Stomach (tissue), 9 donors: ENCODE results near the gene RAVER2. TPM values are rescaled to one million over a fixed set of nuclear protein-coding genes. Genes with fewer than 3 reads are reported as not detected.
"Not testable (repeated sequence)": the region's sequence is repeated elsewhere in the genome, so short reads cannot be mapped to it uniquely, and the experiment has no call there.

ENCODE experiments used
- DNase-seq, 2 donors: peaks; one replicate each; pipeline versions ENCODE4 v3.0.0 to v3.0.0-alpha.2; 2013 to 2019
- H3K27ac ChIP-seq, 5 donors: fragments of 200-600 bp in 4 of 5; sonication (generic) in 4 of 5; one replicate each; pipeline ENCODE4 v1.5.1; 2013 to 2019; ENCODE audit warnings: mild to moderate bottlenecking in 1 of 5, moderate library complexity in 1 of 5
- H3K27me3 ChIP-seq, 3 donors: fragments of 200-600 bp; sonication (generic); one replicate each; pipeline ENCODE4 v1.5.1; 2017 to 2019; ENCODE audit warnings: mixed run types in 1 of 3
- H3K36me3 ChIP-seq, 4 donors: fragments of 200-600 bp; sonication (generic); 1 replicate in 3 of 4; 2 replicates in 1 of 4; pipeline ENCODE4 v1.5.1; 2016 to 2019
- H3K4me1 ChIP-seq, 4 donors: fragments of 200-600 bp; sonication (generic); one replicate each; pipeline ENCODE4 v1.5.1; 2016 to 2019
- H3K4me3 ChIP-seq, 4 donors: fragments of 200-600 bp; sonication (generic) in 3 of 4; one replicate each; pipeline ENCODE4 v1.5.1; 2016 to 2019; ENCODE audit warnings: mild to moderate bottlenecking in 1 of 4
- H3K9me3 ChIP-seq, 4 donors: fragments of 200-600 bp; sonication (generic); one replicate each; pipeline ENCODE4 v1.5.1; 2016 to 2019
- CTCF ChIP-seq, 7 experiments: fragments of 450-650 bp in 4 of 7; fragments of 200-600 bp in 3 of 7; sonication (generic) in 3 of 7; IDR thresholded peaks; one replicate each; pipeline ENCODE4 v1.5.1; 2016 to 2019; ENCODE audit warnings: antibody characterized with exemption in 7 of 7, control low read depth in 2 of 7, mild to moderate bottlenecking in 1 of 7
- EP300 ChIP-seq: sonication (generic); formaldehyde crosslinking; IDR thresholded peaks from one replicate; pipeline ENCODE4 v1.6.1; 2017; ENCODE audit warnings: antibody characterized with exemption
- POLR2A ChIP-seq, 4 donors: fragments of 450-650 bp; IDR thresholded peaks; one replicate each; pipeline ENCODE4 v1.6.1; 2016; ENCODE audit warnings: antibody characterized with exemption in 4 of 4, control low read depth in 2 of 4, mild to moderate bottlenecking in 1 of 4, moderate library complexity in 1 of 4
- POLR2AphosphoS5 ChIP-seq, 3 donors: sonication (generic); formaldehyde crosslinking; IDR thresholded peaks; one replicate each; pipeline ENCODE4 v1.6.1; 2016; ENCODE audit warnings: antibody characterized with exemption in 3 of 3
- WGBS, 5 donors: extraction: QIAGEN DNeasy Blood & Tissue Kit in 3 of 5; methylation state at CpG; one replicate each; pipeline versions ENCODE4 v1.1.5 to v1.1.7; 2013 to 2018; 5-methylcytosine and 5-hydroxymethylcytosine counted together
- intact Hi-C: fragments of 100-400 bp; cut with DNase I; formaldehyde crosslinking; loops from one replicate; pipeline ENCODE4 v1.15.1; 2023; ENCODE audit warnings: low total_unique reads
- polyA plus RNA-seq, 3 donors: library from polyadenylated mRNA; stranded (reverse); fragments of 200-250 nt; gene quantifications; one replicate each; pipeline ENCODE4 v1.2.3, GENCODE V29; 2013
- total RNA-seq, 5 donors: library from RNA; depleted of rRNA; stranded (reverse); fragments of >200 nt; gene quantifications; one replicate each; pipeline versions ENCODE4 v1.1.0 to v1.2.3, GENCODE V29; 2014 to 2016
- donor health status: healthy with polysubstance abuse.
- donor health status: Bipolar disorder and iron deficiency.
- donor health status: healthy.

RAVER2 gene
- total and polyA plus RNA-seq, 8 donors: 4.7 to 27.5 (median 13.9) TPM

DNA sequence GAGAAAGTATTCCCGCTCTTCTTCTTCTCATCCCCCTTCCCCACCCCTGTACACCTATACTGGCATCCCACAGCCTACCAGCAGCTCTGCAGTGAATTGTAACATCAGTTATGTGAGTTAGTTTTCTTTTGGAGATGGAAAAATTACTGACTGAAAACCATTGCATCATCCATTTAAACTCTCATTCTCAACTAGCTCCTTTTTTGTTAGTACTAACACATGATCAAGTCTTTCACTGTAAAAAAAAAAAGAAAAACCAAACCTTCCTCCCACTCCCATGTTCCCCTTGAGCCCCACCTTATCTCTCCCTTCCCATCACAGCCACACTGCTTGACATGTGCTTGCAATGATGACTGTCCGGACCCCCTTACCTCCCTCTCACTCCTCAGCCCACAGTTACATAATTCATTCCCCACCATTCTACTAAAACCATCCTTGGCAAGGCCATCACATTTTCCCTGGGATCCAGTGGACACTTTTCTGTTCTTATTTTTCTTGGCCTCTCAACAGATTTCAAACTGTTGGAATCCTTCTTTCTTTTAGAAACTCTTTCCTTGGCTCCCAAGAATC is 23.2 kb upstream of the RAVER2 start:
- 90 to 100% (median 91%) methylated on average over 2 of the region's 2 CpGs for WGBS, 5 donors
- H3K4me3 ChIP-seq: no peak overlapping the region
- intact Hi-C loops: no loop called here
- no peak overlapping the region for H3K27ac ChIP-seq
- H3K4me1 ChIP-seq: no peaks in the 10 kb centered on the region
- no peaks in the 10 kb centered on the region for H3K36me3 ChIP-seq
- peaks cover 0 to 10% (median 2%) of the 10 kb centered on the region in 4 donors for H3K9me3 ChIP-seq
- no peak for DNase-seq
- no peak for TF ChIP-seq EP300
- TF ChIP-seq POLR2AphosphoS5 (IDR thresholded peaks at IDR 0.05): no peak
- TF ChIP-seq POLR2A (IDR thresholded peaks at IDR 0.05): no peak
- TF ChIP-seq CTCF (IDR thresholded peaks at IDR 0.05): no peak
- H3K27me3 ChIP-seq: no peaks in the 10 kb centered on the region

- no peaks in the 10 kb centered on the region for H3K9me3 ChIP-seq
- TF ChIP-seq POLR2A (IDR thresholded peaks at IDR 0.05) (no peak), POLR2AphosphoS5 (IDR thresholded peaks at IDR 0.05) (no peak), CTCF (IDR thresholded peaks at IDR 0.05) (no peak), EP300 (no peak)
- no peak for DNase-seq
- WGBS, 5 donors: 79 to 95% (median 90%) methylated on average over 1 of the region's 1 CpG
- H3K27me3 ChIP-seq: no peaks in the 10 kb centered on the region
- H3K4me3 ChIP-seq: no peak overlapping the region
- intact Hi-C loops: no loop called here
- H3K4me1 ChIP-seq: no peaks in the 10 kb centered on the region
- no peak overlapping the region for H3K27ac ChIP-seq
- H3K36me3 ChIP-seq: no peaks in the 10 kb centered on the region
Observed at GRCh38 chr1:64727861-64728260, 17.0 kb upstream of the RAVER2 start.

DNA sequence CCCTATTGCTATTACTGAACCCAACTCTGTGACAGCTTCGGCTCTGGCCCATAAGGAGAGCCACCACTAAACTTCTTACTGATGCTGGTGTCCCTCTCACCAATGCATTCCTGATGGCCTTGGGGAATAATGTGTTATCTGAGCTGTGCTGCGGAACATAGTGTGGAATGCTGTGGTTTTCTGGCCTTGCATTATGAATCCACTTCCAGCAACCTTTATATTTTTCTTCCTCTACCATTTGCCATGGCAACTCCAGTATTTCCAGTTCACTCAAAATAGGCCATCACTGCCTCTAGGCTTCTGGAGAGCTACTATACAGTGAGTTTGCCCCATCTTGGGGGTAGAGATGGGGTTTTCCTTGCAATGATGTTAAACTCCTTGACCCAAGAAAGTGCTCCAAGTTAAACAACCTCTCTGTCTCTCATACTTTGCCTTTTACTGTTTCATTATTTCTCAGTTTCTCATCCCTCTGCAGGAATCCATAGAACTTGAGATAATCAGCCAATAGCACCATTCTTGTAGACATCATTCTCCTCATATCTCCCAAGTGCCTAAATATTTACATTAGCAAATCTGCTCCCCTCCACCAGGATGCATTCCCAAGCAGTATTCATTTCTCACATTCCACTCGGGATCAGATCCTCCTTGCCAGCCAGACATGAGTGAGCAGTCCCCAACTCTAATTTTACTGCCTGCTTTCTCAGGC is 11.1 kb upstream of the RAVER2 start:
- Histone ChIP-seq H3K36me3 (no peaks in the 10 kb centered on the region), H3K4me1 (no peaks in the 10 kb centered on the region), H3K27ac (no peak overlapping the region), H3K4me3 (no peak overlapping the region), H3K9me3 (no peaks in the 10 kb centered on the region), H3K27me3 (no peaks in the 10 kb centered on the region)
- intact Hi-C loops: no loop called here
- DNase-seq: no peak
- no peak for TF ChIP-seq POLR2A (IDR thresholded peaks at IDR 0.05)
- no peak for TF ChIP-seq POLR2AphosphoS5 (IDR thresholded peaks at IDR 0.05)
- no peak for TF ChIP-seq EP300
- no peak for TF ChIP-seq CTCF (IDR thresholded peaks at IDR 0.05)
- WGBS, 5 donors: 70 to 79% (median 76%) methylated on average over 3 of the region's 3 CpGs

GRCh38 chr1:64734287-64734652 is 10.6 kb upstream of the RAVER2 start:
- intact Hi-C loops: no loop called here
- Histone ChIP-seq H3K36me3 (no peaks in the 10 kb centered on the region), H3K27me3 (no peaks in the 10 kb centered on the region), H3K4me1 (no peaks in the 10 kb centered on the region), H3K27ac (no peak overlapping the region), H3K4me3 (no peak overlapping the region), H3K9me3 (no peaks in the 10 kb centered on the region)
- no peak for TF ChIP-seq EP300
- no peak for TF ChIP-seq POLR2A (IDR thresholded peaks at IDR 0.05)
- TF ChIP-seq POLR2AphosphoS5 (IDR thresholded peaks at IDR 0.05): no peak
- TF ChIP-seq CTCF (IDR thresholded peaks at IDR 0.05): no peak
- DNase-seq: no peak
- 51 to 74% (median 64%) methylated on average over 3 of the region's 3 CpGs for WGBS, 5 donors

GRCh38 chr1:64740687-64741086 is 4.2 kb upstream of the RAVER2 start:
- H3K36me3 ChIP-seq, intact Hi-C loops, H3K9me3 ChIP-seq, H3K4me3 ChIP-seq, H3K27me3 ChIP-seq, H3K27ac ChIP-seq, DNase-seq: not testable (repeated sequence)
- H3K4me1 ChIP-seq: peaks cover 0 to 10% (median 5%) of the 10 kb centered on the region in 4 donors
- 94 to 100% (median 96%) methylated on average over 1 of the region's 1 CpG for WGBS, 5 donors
